HG02938 (cell line): ENCODE results near the gene LGALS7B.
"Not testable (repeated sequence)": the region's sequence is repeated elsewhere in the genome, so short reads cannot be mapped to it uniquely, and the experiment has no call there.

Experiments used
- ATAC-seq: cut with Tn5 transposase; IDR thresholded peaks from one replicate; pipeline ENCODE4 v1.9.1; 2021; ENCODE audit warnings: mild to moderate bottlenecking, moderate library complexity; ENCODE audit not compliant: unreplicated experiment

Gene LGALS7B

DNA sequence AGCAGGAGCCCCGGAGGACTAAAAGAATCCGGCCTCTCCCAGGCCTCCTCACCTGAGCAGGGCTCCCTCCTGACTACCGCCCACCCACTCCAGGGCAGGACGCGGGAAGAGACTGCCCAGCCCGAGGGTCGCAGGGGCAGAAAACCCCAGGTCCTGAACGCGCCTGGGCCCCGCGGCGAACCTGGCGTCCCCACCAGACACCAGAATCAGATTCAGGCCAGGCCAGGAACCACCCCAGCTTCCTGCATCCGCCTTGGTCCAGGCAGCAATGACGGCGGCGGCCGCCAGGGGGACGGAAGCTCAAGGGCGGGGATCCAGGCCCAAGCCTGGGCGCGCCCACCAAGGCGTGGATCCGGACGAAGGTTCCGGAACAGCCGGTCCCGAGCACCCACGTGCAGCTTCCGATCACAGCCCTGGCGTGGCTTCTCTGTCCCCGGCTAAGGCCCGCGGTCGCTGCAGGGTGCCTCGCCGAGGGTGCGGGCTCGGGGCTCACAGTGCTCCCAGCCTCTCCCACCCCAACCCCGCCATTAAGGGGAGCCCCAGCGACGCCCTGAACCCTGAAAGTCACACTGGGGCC, 19.3 kb upstream of the LGALS7B start:
- ATAC-seq = no peak

DNA sequence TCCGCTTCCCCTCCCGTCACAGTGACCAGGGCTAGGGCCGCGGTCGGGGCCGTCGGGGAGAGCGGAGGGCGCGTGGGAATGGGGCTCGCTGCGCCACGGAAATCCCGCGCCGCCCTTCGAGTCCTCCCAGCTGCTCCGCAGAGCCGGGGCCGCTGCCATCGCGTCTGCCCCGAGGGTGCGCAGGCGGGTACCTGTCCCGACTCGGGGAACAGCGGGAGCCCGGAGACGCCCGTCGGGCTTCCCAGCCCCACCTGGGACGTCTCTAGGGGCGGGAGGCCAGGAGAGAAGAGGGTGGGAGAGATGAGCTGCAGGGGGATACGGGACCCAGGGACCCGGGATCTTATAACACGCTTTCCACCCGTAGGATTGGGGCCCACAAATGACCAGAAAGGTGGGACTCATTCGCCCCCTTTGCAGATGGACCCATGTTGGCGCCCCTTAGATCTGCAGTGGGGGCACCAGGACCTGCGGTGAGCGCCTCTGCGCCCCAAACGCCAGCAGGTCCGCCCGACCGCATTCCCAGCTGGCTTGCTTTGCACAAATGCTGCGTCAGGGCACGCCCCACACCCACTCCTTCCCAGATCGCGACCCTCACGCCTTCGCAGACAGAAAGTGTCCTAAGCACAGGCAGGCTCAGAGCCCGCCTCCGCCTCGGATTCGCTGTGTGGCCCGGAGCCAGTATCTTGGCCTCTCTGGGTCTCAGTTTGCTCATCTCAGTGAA, 18.6 kb upstream of the LGALS7B start:
- ATAC-seq = not testable (repeated sequence)

DNA sequence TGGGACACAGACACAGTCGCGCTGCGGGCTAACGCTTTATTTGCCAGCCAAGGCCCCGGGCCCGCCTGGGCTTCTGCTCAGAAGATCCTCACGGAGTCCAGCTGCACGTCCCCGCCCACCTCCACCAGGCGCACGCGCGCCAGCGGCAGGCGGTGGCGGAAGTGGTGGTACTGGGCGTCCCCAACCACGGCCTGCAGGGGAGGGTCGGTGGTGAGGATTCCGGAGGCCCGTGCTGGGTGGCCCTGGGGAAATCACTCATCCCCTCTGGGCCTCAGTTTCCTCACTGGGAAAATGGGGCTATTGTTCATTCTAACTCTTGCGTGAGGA, 18.1 kb upstream of the LGALS7B start:
- ATAC-seq = not testable (repeated sequence)

DNA sequence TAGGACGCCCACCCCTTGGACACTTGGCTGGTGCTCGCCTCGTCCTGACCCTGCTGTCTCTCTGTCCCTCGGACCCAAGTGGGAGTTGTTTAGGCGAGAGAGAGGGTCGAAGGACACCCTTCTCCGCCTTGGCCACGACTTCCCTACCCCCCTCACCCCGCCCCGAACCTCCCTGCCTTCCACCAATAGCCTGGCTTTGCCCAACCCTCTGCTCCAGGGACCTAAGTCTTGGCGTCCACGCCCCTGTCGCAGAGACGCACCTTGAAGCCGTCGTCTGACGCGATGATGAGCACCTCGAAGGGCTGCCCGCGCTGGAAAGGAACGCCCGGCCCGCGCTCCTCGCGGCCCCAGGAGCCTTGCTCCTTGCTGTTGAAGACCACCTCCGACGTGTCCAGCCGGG, 17.4 kb upstream of the LGALS7B start:
- not testable (repeated sequence) for ATAC-seq

DNA sequence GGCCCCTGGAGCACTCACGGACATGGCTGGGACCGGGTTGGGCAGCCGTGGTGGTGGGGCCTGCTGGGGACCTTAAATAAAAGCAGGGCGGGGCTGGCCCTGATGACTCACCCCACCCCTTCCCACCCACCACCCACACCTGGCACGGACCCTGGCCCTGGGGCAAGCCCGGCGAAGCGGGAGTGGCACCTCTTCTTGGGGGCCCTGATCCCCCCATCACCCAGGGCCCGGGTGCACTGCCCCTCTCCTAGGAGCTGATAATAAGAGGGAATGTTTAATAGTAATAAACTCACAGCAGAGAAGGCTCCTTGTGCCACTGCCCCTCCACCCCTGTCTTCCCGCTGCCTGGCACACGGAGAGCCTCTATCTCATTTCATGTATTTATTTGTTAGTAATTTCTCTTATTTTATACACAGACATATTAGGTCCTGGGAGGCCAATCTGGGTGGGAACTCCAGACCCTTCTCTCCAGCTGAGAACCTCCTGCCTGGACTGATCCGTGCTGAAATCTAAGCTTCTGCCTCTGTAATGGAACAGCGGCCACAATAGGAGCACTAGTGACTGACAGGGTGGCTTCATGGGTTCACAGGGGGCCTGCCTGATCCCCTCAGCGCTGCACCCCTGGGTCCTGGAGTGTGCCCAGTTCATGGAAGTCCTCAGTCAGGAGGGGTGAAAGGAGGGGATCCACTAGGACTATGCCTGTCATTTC, 15.4 kb upstream of the LGALS7B start, which contains the start of gene LGALS7:
TSS of gene LGALS7 (minus strand) at position 49 of the 709 bp plus-strand sequence. CDS start at position 24, 25 bp downstream.
- ATAC-seq = no peak

DNA sequence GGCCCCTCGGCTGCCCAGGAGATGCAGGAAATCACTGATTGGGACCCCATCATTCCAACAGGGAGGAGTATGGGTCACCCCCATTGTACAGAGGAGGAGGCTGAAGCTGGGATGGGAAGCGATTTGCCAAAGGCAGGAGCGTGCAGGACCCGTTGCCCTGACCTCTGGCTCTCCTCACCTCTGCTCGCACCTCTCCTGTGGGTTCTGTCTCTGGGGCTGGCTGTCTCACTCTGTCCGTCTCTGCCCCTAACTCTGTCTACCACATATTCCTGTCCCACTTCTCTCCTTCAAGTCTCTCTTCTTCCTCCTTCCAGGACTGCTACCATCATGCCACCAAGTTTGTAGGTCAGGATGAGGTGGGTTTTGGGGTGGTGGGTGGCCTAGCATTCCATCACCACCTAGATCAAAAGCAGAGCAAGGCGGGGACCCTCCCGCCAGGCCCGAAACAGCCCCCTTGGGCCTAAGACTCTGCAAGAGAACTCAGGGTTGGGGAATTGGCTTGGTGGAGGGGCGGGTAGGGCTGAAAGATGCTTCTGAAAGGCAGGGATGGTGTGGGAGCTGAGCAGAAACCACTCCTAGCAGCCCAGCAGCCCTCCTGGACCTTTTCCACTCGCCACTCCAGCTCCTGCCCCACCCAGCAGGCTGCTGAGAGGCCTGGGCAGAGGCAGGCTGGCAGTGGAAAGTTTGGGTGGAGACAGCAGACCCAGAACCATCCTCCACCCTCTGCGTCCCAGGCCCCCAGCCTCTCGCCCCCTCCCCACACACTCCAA, 14.6 kb upstream of the LGALS7B start:
- ATAC-seq = no peak

DNA sequence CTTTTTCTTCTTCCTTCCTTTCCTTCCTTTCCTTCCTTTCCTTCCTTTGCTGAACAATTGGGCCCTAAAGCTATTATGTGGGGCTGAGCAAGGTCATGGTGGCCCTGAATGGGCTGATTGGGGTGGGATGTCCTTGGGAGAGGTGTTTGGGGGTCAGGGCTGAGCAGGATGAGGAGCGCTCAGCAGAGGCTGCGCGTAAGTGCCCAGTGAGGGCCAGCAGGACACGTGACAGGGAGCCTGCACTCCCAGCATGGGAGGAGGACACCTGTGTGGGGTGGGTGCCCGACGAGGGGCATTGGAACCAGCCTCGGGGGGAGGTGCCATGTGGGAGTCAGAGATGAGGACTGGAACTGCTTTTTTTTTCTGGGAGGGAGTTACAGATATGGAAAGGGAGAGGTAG, 10.3 kb upstream of the LGALS7B start:
- ATAC-seq = no peak

DNA sequence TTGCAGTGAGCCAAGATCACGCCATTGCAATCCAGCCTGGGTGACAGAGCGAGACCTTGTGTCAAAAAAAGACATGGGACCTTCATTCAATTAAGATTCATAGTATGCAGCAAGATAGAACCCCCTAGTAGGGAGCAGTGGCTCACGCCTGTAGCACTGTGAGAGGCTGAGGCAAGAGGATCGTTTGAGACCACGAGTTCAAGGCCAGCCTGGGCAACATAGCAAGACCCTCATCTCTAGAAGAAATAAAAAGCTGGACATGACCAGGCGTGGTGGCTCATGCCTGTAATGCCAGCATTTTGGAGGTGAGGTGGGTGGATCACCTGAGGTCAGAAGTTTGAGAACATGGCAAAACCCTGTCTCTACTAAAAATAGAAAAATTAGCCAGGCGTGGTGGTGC, 8.6 kb upstream of the LGALS7B start:
- ATAC-seq = no peak

DNA sequence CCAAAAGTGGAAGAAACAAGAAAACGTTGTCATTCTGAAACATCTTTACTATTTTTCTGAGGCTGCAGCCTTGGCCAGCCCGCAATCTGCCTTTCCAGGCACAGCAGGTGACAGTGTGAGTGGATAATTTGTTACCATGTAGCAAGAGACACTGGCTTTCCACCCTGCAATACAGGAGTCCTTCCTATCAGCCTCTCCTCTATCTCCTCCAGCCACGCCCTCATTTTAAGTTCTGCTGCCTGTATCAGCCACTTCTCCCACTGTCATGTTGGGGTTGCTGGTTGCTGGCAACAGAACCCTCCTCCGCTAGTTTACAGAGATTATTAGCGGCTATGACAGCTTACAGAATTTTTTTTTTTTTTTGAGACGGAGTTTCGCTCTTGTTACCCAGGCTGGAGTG, 7.9 kb upstream of the LGALS7B start:
- no peak for ATAC-seq

DNA sequence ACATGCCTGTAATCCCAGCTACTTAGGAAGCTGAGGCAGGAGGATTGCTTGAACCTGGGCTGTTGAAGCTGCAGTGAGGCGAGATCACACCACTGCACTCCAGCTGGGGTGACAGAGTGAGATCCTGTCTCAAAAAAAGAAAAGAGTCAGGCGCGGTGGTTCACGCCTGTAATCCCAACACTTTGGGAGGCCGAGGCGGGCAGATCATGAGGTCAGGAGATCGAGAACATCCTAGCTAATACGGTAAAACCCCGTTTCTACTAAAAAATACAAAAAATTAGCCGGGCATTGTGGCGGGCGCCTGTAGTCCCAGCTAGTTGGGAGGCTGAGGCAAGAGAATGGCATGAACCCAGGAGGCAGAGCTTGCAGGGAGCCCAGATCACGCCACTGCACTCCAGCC, 6.8 kb upstream of the LGALS7B start:
- ATAC-seq = not testable (repeated sequence)

DNA sequence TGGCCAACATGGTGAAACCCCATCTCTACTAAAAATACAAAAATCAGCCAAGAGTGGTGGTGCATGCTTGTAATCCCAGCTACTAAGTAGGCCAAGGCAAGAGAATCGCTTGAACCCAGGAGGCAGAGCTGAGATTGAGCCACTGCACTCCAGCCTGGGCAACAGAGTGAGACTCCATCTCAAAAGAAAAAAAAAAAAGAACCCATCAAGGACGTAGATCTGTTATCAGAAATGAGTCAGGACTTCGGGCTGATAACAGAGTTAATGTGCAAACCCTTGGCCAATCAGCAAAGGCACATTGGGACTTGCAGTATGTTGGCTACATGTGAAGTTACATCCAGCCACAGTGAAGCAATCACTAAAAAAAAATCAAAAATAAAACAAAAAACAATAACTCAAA, 4.8 kb upstream of the LGALS7B start:
- no peak for ATAC-seq

DNA sequence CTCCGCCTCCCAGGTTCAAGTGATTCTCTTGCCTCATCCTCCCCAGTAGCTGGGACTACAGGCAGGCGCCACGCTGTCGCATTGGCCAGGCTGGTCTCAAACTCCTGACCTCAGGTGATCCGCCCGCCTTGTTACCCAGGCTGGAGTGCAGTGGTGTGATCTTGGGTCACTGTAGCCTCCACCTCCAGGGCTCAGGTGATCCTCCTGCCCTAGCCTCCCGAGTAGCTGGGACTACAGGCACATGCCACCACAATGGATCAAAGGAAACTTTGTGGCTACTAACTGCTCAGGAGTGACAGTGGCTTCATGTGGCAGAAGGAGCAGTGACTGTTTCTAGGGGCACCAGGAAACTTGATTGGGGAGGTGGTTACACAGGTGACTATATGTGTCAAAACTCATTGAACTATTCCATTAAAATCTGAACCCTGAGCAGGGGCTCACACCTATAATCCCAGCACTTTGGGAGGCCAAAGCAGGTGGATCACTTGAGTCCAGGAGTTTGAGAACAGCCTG, 3.8 kb upstream of the LGALS7B start:
- no peak for ATAC-seq

DNA sequence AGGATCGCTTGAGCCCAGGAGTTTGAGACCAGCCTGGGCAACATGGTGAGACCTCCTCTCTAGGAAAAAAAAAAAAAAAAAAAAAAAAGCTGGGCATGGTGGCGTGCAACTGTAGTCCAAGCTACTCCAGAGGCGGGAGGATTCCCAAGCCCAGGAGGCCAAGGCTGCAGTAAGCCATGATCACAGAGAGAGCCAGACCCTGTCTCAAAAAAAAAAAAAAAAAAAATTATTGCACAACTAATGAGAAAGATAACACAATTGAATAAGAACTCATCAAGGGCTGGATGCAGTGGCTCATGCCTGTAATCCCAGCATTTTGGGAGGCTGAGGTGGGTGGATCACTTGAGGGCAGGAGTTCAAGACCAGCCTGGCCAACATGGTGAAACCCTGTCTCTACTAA, 2.9 kb upstream of the LGALS7B start:
- ATAC-seq = not testable (repeated sequence)

DNA sequence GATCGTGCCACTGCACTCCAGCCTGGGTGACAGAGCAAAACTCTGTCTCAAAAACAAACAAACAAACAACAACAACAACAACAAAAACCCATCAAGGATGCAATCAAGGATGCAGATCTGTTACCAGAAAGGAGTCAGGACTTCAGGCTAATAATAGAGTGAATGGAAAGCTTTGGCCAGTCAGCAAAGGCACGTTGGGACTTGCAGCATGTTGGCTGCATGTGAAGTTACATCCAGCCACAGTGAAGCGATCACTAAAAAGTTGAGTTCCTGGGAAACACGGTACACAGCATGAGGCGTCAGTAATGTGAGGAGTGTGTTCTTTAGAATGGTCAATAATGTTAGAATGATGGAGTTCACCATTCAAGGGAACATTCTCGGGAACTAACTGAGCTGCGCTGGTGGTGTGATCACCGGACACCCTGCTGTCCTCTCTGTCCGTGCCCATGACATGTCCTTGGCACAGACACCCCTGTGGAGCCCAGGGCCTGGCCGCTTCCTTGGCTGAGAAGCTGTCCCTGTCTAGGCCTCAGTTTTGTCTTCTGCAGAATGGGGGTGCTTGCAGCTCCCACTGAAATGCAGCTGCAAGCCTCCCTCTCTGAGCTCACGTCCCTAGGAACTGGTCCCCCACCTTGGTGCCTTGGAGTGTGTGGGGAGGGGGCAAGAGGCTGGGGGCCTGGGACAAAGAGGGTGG, 2.3 kb upstream of the LGALS7B start:
- ATAC-seq = no peak

DNA sequence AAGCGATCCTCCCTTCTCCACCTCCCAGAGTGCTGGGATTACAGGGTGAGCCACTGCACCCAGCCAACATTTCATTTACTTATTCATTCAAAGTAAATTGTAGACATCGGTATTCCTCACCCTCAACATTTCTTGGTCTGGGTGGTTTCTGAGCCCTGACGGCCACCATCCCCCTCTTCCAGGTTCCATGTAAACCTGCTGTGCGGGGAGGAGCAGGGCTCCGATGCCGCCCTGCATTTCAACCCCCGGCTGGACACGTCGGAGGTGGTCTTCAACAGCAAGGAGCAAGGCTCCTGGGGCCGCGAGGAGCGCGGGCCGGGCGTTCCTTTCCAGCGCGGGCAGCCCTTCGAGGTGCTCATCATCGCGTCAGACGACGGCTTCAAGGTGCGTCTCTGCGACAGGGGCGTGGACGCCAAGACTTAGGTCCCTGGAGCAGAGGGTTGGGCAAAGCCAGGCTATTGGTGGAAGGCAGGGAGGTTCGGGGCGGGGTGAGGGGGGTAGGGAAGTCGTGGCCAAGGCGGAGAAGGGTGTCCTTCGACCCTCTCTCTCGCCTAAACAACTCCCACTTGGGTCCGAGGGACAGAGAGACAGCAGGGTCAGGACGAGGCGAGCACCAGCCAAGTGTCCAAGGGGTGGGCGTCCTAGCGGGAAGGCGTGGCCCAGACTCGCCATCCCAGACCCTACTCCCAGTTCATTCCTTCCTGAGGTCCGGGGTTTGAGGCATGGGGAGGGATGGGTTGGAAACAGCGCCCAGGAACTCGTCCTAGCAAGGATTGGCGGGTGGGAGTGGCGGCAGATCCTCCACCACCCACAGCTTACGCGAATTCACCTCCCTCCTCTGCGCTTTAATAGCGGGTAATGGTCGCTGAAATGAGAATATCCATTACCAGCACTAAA, 1.8 kb downstream of the LGALS7B start:
- ATAC-seq = not testable (repeated sequence)

DNA sequence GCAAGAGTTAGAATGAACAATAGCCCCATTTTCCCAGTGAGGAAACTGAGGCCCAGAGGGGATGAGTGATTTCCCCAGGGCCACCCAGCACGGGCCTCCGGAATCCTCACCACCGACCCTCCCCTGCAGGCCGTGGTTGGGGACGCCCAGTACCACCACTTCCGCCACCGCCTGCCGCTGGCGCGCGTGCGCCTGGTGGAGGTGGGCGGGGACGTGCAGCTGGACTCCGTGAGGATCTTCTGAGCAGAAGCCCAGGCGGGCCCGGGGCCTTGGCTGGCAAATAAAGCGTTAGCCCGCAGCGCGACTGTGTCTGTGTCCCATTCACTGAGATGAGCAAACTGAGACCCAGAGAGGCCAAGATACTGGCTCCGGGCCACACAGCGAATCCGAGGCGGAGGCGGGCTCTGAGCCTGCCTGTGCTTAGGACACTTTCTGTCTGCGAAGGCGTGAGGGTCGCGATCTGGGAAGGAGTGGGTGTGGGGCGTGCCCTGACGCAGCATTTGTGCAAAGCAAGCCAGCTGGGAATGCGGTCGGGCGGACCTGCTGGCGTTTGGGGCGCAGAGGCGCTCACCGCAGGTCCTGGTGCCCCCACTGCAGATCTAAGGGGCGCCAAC, 2.6 kb downstream of the LGALS7B start:
- not testable (repeated sequence) for ATAC-seq

DNA sequence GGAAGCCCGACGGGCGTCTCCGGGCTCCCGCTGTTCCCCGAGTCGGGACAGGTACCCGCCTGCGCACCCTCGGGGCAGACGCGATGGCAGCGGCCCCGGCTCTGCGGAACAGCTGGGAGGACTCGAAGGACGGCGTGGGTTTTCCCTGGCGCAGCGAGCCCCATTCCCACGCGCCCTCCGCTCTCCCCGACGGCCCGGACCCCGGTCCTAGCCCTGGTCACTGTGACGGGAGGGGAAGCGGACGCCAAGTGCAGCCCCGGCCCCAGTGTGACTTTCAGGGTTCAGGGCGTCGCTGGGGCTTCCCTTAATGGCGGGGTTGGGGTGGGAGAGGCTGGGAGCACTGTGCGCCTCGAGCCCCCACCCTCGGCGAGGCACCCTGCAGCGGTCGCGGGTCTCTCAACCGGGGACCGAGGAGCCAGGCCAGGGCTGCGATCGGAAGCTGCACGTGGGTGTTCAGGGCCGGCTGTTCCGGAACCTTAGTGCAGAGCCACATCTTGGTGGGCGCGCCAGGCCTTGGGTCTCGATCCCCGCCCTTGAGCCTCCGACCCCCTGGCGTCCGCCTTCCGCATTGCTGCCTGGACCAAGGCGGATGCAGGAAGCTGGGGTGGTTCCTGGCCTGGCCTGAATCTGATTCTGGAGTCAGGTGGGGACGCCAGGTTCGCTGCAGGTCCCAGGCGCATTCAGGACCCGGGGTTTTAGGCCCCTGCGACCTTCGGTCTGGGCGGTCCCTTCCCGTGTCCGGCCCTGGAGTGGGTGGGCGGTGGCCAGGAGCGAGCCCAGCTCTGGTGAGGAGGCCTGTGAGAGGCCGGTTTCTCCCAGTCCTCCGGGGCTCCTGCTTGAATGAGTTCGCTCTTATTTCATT, 3.5 kb downstream of the LGALS7B start:
- no peak for ATAC-seq

DNA sequence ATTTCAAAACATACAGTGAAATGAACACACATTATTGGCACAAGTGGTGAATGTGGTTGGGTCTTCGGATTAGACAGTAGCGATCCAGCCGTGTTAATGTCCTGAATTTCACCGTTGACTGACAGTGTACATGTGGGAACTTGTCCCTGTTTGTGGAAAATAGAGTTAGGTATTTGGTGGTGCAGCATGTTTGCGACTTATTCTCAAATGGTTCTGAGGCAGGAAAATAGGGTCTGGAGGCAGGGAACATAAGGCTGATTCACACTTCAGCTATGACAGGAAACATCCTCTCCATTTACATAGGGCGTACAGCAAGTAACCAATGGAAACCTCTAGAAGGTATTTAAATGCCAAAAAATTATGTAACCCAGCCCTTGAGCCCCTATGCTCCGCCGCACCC, 4.2 kb downstream of the LGALS7B start:
- no peak for ATAC-seq
